Activated CD4-positive, alpha-beta T cell treated with anti-CD3 and anti-CD28 coated beads, Interleukin-2, amount 50 U/mL, for 48 hours (primary cell): Measurements from ENCODE around the gene SMAD7.
"Not testable (repeated sequence)": the region's sequence is repeated elsewhere in the genome, so short reads cannot be mapped to it uniquely, and the experiment has no call there.

Source experiments
- DNase-seq, 2 experiments: peaks; one replicate each; pipeline ENCODE4 v3.0.0-alpha.2; 2020

SMAD7 gene

DNA sequence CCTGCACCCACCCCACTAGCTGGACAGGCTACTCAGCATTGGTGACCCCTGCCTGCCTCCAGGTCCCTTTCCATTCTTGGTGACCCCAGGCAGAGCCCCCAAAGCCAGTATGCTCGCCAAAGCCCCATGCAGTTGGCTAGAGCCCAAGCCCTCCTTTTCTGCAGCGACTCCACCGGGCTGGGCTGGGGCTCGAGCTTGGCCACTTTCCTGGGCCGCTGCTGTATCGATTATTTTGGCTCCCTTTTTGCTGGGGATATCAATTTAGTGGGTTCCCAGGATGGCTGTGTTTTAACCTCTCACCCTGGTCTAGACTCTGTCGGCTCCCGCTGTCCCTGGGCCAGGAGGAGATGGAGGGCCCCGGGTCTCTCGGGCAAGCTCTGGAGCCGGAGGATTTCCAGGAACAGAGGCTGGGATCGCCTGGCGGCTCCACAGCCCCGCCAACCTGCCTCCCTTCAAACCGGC, 76.0 kb downstream of the SMAD7 start:
- DNase-seq: no peak

- DNase-seq: no peak
These were observed 76.5 kb downstream of the SMAD7 start for GRCh38 chr18:48874233-48874632.

DNA sequence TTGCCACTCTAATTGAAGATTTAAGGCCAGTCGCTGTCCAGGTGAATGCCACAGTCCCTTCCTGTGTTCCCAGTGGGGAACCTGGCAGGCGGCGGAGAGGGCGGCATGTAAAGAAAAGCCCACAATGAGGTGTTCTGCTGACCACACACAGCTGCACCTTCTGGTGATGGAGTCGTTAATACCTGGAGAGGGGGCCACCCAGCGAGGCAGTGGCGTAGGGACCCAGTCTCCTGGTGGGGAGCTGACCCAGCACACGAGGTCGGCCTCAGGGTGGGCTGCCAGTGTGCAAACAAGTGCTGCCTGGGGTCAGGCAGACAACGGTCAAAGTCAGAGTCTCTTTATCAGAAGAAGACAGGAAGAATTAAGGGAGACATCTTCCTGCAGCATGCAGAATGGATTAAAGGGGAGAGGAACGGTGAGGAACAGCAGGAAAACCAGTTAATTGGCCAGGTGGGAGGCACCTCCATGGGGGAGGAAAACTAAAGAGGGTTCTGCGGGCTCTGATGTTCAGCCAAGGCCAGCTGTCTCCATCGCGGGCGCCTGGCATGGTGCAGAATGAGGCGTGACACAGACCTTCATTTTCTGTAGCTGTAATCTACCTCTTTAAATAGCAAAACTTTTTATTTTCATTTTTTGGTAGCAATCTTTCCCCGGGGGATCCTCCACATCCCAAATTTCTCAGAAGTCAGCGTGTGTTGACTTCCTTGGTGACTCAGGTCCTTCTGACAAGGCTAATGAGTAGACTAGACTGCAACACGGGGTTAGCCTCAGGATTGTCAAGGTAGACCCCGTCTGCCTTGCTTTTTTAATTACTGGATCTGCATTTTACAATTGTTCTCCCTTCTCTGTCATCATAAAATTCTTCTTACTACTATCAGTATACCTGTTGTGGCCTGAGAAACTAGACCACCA, 78.3 kb downstream of the SMAD7 start:
- DNase-seq: no peak

GRCh38 chr18:48871391-48872166, 79.2 kb downstream of the SMAD7 start:
- no peak for DNase-seq

GRCh38 chr18:48870926-48871325, 79.8 kb downstream of the SMAD7 start:
- DNase-seq: not testable (repeated sequence)
